Choroid plexus epithelial cell (primary cell): ENCODE measurements around the gene SNAP29.
"Not testable (repeated sequence)": the region's sequence is repeated elsewhere in the genome, so short reads cannot be mapped to it uniquely, and the experiment has no call there.

Source experiments
- DNase-seq: peaks from one replicate; pipeline ENCODE4 v3.0.0-alpha.2; 2010; ENCODE audit warnings: low read depth
- H3K4me3 ChIP-seq: 2 replicates; pipeline ENCODE4 v1.5.1; 2011; ENCODE audit warnings: low read depth, mild to moderate bottlenecking, control low read depth, low read length, moderate library complexity
- TF ChIP-seq, protein P1 (sequence below): conservative IDR thresholded peaks from 2 replicates; pipeline ENCODE4 v1.5.1; 2011; ENCODE audit warnings: low read depth, mild to moderate bottlenecking, control low read depth, inconsistent platforms, low read length, moderate library complexity

Gene SNAP29

DNA sequence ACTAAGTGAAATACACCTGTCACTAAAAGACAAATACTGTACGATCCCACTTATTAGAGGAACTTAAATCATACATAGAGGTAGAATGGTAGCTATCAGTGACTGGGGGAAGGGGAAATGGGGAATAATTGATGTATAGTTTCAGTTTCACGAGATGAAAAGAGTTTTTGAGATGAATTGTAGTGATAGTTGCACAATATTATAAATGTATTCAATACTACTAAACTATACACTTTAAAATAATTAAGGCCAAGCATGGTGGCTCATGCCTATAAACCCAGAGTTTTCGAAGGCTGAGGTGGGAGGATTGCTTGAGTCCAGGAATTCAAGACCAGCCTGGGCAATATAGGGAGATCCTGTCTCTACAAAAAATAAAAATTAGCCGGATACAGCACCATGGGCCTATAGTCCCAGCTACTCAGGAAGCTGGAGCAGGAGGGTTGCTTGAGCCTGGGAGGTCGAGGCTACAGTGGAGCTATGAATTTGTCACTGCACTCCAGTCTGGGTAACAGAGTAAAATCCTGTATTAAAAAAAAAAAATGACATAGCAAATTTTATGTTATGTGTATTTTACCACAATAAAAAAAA lies 44.5 kb upstream of the SNAP29 start:
- H3K4me3 ChIP-seq: no peak overlapping the region
- TF ChIP-seq, protein P1, sequence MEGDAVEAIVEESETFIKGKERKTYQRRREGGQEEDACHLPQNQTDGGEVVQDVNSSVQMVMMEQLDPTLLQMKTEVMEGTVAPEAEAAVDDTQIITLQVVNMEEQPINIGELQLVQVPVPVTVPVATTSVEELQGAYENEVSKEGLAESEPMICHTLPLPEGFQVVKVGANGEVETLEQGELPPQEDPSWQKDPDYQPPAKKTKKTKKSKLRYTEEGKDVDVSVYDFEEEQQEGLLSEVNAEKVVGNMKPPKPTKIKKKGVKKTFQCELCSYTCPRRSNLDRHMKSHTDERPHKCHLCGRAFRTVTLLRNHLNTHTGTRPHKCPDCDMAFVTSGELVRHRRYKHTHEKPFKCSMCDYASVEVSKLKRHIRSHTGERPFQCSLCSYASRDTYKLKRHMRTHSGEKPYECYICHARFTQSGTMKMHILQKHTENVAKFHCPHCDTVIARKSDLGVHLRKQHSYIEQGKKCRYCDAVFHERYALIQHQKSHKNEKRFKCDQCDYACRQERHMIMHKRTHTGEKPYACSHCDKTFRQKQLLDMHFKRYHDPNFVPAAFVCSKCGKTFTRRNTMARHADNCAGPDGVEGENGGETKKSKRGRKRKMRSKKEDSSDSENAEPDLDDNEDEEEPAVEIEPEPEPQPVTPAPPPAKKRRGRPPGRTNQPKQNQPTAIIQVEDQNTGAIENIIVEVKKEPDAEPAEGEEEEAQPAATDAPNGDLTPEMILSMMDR: no peak
- DNase-seq: no peak

DNA sequence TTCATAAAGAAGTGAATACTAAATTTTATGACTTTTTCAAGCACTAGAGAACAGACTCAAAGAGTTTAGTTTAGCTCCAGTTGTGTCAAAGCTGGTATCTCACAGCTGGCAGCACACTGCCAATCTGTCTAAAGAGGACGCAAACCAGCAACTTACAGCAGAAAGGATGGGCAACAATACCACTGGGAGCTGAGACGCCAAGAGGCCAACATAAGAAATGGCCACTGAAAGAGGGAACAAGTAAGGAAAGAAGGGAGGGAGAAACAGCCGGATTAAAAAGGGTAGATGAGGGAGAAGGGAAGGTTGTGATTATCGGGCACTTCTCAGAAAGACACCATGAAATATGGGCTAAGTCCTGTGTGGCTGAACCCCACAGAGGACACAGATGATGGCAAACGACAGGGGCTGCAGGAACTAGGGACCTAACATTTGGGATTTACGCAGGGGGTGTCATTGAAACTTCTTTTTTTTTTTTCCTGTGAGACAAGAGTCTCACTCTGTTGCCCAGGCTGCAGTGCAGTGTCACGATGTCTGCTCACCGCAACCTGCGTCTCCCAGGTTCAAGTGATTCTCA lies 43.2 kb upstream of the SNAP29 start:
- H3K4me3 ChIP-seq: no peak overlapping the region
- DNase-seq: no peak
- TF ChIP-seq, protein P1: no peak

DNA sequence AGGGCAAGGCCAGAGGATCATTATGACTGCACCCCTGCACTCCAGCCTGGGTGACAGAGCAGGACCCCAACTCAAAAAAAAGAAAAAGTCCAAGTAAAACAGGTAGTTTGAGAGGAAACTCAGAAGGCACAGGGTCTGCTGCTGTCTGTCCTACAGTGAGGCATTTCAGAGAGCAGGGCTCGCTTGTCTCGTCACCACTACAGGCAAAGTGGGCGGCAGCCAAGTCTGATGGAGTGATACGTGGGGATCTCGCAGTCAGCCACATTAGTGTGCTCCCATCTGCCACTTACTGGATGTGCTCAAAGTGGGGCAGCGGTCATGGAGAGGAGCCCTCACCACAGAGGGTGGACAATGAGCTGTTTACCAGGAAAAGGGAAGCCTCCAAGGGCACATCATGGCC lies 42.2 kb upstream of the SNAP29 start:
- no peak for DNase-seq
- H3K4me3 ChIP-seq: no peak overlapping the region
- TF ChIP-seq, protein P1: no peak

DNA sequence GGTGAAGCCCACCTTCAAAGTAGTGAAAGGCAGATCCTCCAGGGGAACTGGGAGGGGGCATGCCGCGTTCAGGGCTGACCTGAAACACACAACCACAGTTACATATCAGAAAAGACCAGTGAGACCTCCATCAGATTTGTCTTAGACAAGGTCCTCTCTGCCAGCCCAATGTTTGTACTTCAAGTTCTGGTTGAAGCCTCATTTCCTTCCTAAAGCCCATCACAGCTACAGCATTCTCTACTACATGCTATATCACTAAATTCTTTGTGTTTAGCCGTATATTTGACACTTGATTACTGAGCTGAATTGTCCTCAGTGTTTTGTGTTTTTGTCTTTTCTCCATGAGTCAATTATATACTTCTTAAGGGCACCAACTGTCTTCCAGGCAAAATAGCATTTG lies 40.3 kb upstream of the SNAP29 start:
- TF ChIP-seq, protein P1: no peak
- no peak for DNase-seq
- H3K4me3 ChIP-seq: no peak overlapping the region

DNA sequence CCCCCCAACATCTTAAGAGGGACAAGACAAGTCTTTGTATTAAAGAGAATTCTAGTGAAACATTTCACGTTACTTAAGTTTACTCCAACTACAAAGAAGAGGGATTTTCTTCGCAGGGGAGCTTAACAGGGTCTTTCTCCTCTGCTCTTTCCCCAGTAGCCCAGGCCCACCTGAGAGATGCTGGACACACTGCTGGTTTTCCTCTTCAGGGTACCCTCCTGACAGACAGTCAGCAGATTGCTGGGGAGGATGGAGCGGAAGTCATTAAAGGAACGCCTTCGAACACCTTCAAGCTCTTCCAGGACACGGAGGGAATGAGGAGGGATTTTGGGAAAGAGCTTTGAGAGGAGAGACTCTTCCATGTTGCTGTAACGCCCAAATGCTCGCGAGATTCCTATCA lies 39.3 kb upstream of the SNAP29 start:
- no peak for DNase-seq
- TF ChIP-seq, protein P1: no peak
- H3K4me3 ChIP-seq: no peak overlapping the region

DNA sequence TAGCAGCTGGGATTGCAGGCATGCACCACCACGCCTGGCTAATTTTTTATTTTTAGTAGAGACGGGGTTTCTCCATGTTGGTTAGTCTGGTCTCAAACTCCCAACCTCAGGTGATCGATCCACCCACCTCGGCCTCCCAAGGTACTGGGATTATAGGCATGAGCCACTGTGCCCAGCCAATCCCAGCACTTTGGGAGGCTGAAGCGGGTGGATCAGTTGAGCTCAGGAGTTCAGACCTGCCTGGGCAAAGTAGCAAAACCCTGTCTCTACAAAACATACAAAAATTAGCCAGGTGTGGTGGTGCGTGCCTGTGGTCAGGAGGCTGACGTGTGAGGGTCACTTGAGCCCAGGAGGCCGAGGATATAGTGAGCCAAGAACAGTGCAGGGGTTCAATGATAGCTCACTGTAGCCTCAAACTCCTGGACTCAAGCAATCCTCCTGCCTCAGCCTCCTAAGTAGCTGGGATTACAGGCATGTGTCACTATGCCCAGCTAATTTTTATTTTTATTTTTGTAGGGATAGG lies 37.0 kb upstream of the SNAP29 start:
- not testable (repeated sequence) for DNase-seq

DNA sequence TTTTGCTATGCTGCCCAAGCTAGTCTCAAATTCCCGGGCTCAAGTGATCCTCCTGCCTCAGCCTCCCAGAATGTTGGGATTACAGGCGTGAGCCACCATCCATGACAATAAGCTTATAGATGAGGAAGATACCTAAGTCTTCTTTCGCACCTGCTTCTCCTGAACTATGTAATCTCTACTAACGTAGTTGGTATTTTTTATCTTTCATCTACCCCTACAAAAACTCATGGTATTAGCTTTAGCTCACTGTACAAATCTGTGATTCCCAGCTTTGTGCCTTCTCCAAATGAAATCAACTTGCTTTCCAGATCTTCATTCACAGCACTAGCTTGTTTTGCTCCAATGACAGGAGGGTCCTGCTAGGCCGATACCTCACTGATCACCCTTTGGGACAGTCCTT lies 36.6 kb upstream of the SNAP29 start:
- TF ChIP-seq, protein P1: no peak
- no peak overlapping the region for H3K4me3 ChIP-seq
- DNase-seq: no peak

More for the DNA sequence above, 37.0 kb upstream of the SNAP29 start:
- H3K4me3 ChIP-seq: not testable (repeated sequence)
